ENCODE data around the gene EFCAB14. TPM values are rescaled to one million over a fixed set of nuclear protein-coding genes. Genes with fewer than 3 reads are reported as not detected.

Gene EFCAB14
- total and polyA plus RNA-seq, 2 experiments from 2014 or later = 38.5 to 79.3 TPM

GRCh38 chr1:46650491-46650890, 68.4 kb downstream of the EFCAB14 start:
- H3K36me3 ChIP-seq (replicated peaks; ENCODE audit: insufficient read depth, low read depth) = no peaks in the 10 kb centered on the region
- H3K27me3 ChIP-seq = no peaks in the 10 kb centered on the region
- TF ChIP-seq, protein P1, sequence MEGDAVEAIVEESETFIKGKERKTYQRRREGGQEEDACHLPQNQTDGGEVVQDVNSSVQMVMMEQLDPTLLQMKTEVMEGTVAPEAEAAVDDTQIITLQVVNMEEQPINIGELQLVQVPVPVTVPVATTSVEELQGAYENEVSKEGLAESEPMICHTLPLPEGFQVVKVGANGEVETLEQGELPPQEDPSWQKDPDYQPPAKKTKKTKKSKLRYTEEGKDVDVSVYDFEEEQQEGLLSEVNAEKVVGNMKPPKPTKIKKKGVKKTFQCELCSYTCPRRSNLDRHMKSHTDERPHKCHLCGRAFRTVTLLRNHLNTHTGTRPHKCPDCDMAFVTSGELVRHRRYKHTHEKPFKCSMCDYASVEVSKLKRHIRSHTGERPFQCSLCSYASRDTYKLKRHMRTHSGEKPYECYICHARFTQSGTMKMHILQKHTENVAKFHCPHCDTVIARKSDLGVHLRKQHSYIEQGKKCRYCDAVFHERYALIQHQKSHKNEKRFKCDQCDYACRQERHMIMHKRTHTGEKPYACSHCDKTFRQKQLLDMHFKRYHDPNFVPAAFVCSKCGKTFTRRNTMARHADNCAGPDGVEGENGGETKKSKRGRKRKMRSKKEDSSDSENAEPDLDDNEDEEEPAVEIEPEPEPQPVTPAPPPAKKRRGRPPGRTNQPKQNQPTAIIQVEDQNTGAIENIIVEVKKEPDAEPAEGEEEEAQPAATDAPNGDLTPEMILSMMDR (IDR thresholded peaks at IDR 0.05; ENCODE audit: poor library complexity) = no peak
- no peak overlapping the region for H3K4me3 ChIP-seq
- 95% methylated on average over 3 of the region's 3 CpGs for WGBS (ENCODE audit: low lambda C conversion rate, missing lambda C conversion rate)
- no peaks in the 10 kb centered on the region for H3K79me2 ChIP-seq
- no peaks in the 10 kb centered on the region for H4K20me1 ChIP-seq (ENCODE audit: insufficient read depth, poor library complexity, severe bottlenecking)
- no peak overlapping the region for H3K4me2 ChIP-seq
- H2AFZ ChIP-seq = no peak overlapping the region
- no peaks in the 10 kb centered on the region for H3K9me3 ChIP-seq (ENCODE audit: low read depth)
- H3K27ac ChIP-seq = no peak overlapping the region
- H3K4me1 ChIP-seq (ENCODE audit: insufficient read depth) = peaks cover 5% of the 10 kb centered on the region
- H3K9me2 ChIP-seq (replicated peaks; ENCODE audit: insufficient read depth) = no peaks in the 10 kb centered on the region
- DNase-seq (ENCODE audit: low spot score) = no peak

- Histone ChIP-seq H4K20me1 (ENCODE audit: insufficient read depth, poor library complexity, severe bottlenecking) (no peaks in the 10 kb centered on the region), H3K79me2 (no peaks in the 10 kb centered on the region), H3K9me3 (ENCODE audit: low read depth) (no peaks in the 10 kb centered on the region), H3K4me1 (ENCODE audit: insufficient read depth) (peaks cover 5% of the 10 kb centered on the region), H3K9me2 (replicated peaks; ENCODE audit: insufficient read depth) (no peaks in the 10 kb centered on the region), H3K27me3 (no peaks in the 10 kb centered on the region), H3K4me3 (no peak overlapping the region), H3K36me3 (replicated peaks; ENCODE audit: insufficient read depth, low read depth) (no peaks in the 10 kb centered on the region), H3K27ac (no peak overlapping the region), H3K4me2 (no peak overlapping the region), H2AFZ (no peak overlapping the region)
- 98% methylated on average over 2 of the region's 2 CpGs for WGBS (ENCODE audit: low lambda C conversion rate, missing lambda C conversion rate)
- TF ChIP-seq, protein P1 (IDR thresholded peaks at IDR 0.05; ENCODE audit: poor library complexity) = no peak
- TF ChIP-seq EZH2phosphoT487 (IDR thresholded peaks at IDR 0.05; ENCODE audit: low read depth, severe bottlenecking, unreplicated experiment) (no peak), EZH2 (IDR thresholded peaks at IDR 0.05; ENCODE audit: borderline replicate concordance) (no peak)
- DNase-seq (ENCODE audit: low spot score) = no peak
Measured at GRCh38 chr1:46649764-46650163, 69.2 kb downstream of the EFCAB14 start.

GRCh38 chr1:46647611-46648010, 71.3 kb downstream of the EFCAB14 start:
- 100% methylated on average over 3 of the region's 3 CpGs for WGBS (ENCODE audit: low lambda C conversion rate, missing lambda C conversion rate)
- H4K20me1 ChIP-seq (ENCODE audit: insufficient read depth, poor library complexity, severe bottlenecking) = no peaks in the 10 kb centered on the region
- no peaks in the 10 kb centered on the region for H3K4me1 ChIP-seq (ENCODE audit: insufficient read depth)
- no peaks in the 10 kb centered on the region for H3K79me2 ChIP-seq
- no peak overlapping the region for H3K4me3 ChIP-seq
- H3K27me3 ChIP-seq = no peaks in the 10 kb centered on the region
- no peak for DNase-seq (ENCODE audit: low spot score)
- TF ChIP-seq EZH2phosphoT487 (IDR thresholded peaks at IDR 0.05; ENCODE audit: low read depth, severe bottlenecking, unreplicated experiment) (no peak), EZH2 (IDR thresholded peaks at IDR 0.05; ENCODE audit: borderline replicate concordance) (no peak)
- TF ChIP-seq, protein P1 (IDR thresholded peaks at IDR 0.05; ENCODE audit: poor library complexity) = no peak
- no peaks in the 10 kb centered on the region for H3K9me3 ChIP-seq (ENCODE audit: low read depth)
- no peak overlapping the region for H2AFZ ChIP-seq
- H3K36me3 ChIP-seq (replicated peaks; ENCODE audit: insufficient read depth, low read depth) = no peaks in the 10 kb centered on the region
- H3K27ac ChIP-seq = no peak overlapping the region
- no peak overlapping the region for H3K4me2 ChIP-seq
- H3K9me2 ChIP-seq (replicated peaks; ENCODE audit: insufficient read depth) = no peaks in the 10 kb centered on the region

GRCh38 chr1:46646844-46647243, 72.1 kb downstream of the EFCAB14 start:
- Histone ChIP-seq H2AFZ (no peak overlapping the region), H3K4me2 (no peak overlapping the region), H3K4me3 (no peak overlapping the region), H3K4me1 (ENCODE audit: insufficient read depth) (no peaks in the 10 kb centered on the region), H3K27me3 (no peaks in the 10 kb centered on the region), H4K20me1 (ENCODE audit: insufficient read depth, poor library complexity, severe bottlenecking) (no peaks in the 10 kb centered on the region), H3K9me2 (replicated peaks; ENCODE audit: insufficient read depth) (no peaks in the 10 kb centered on the region), H3K9me3 (ENCODE audit: low read depth) (no peaks in the 10 kb centered on the region), H3K36me3 (replicated peaks; ENCODE audit: insufficient read depth, low read depth) (no peaks in the 10 kb centered on the region), H3K27ac (no peak overlapping the region), H3K79me2 (no peaks in the 10 kb centered on the region)
- DNase-seq (ENCODE audit: low spot score) = no peak
- WGBS (ENCODE audit: low lambda C conversion rate, missing lambda C conversion rate) = 97% methylated on average over 2 of the region's 2 CpGs
- TF ChIP-seq, protein P1 (IDR thresholded peaks at IDR 0.05; ENCODE audit: poor library complexity) = no peak
- TF ChIP-seq EZH2 (IDR thresholded peaks at IDR 0.05; ENCODE audit: borderline replicate concordance) = no peak
- no peak for TF ChIP-seq EZH2phosphoT487 (IDR thresholded peaks at IDR 0.05; ENCODE audit: low read depth, severe bottlenecking, unreplicated experiment)
